Large intestine (tissue), 3 donors: ENCODE data around the gene SPSB3. TPM values are rescaled to one million over a fixed set of nuclear protein-coding genes. Genes with fewer than 3 reads are reported as not detected.

ENCODE experiments used
- DNase-seq, 2 donors: peaks; one replicate each; pipeline versions ENCODE4 v3.0.0 to v3.0.0-alpha.2; 2013
- H3K27ac ChIP-seq: one replicate; pipeline ENCODE4 v1.5.1; 2013; ENCODE audit warnings: low read length
- H3K27me3 ChIP-seq: 2 replicates; pipeline ENCODE4 v1.6.1; 2013; ENCODE audit warnings: low read length; ENCODE audit not compliant: control insufficient read depth, insufficient read depth
- H3K36me3 ChIP-seq: 2 replicates; pipeline ENCODE4 v1.6.1; 2013; ENCODE audit warnings: low read length; ENCODE audit not compliant: control insufficient read depth, insufficient read depth
- H3K4me1 ChIP-seq: one replicate; pipeline ENCODE4 v1.6.1; 2013; ENCODE audit warnings: low read length; ENCODE audit not compliant: control insufficient read depth, insufficient read depth
- H3K4me3 ChIP-seq: one replicate; pipeline ENCODE4 v1.5.1; 2013; ENCODE audit warnings: low read length
- H3K9me3 ChIP-seq: one replicate; pipeline ENCODE4 v1.6.1; 2013; ENCODE audit warnings: mild to moderate bottlenecking, low read depth, low read length, moderate library complexity; ENCODE audit not compliant: control insufficient read depth
- WGBS: methylation state at CpG from one replicate; pipeline ENCODE4 v1.1.5; 2013; ENCODE audit warnings: low lambda C conversion rate; ENCODE audit not compliant: insufficient coverage; 5-methylcytosine and 5-hydroxymethylcytosine counted together
- polyA plus RNA-seq: library from polyadenylated mRNA; unstranded; fragments of 120-200 nt; gene quantifications from one replicate; pipeline ENCODE4 v1.2.1, GENCODE V29; 2013

The SPSB3 gene
- polyA plus RNA-seq, 1 donor = 36.5 TPM

DNA sequence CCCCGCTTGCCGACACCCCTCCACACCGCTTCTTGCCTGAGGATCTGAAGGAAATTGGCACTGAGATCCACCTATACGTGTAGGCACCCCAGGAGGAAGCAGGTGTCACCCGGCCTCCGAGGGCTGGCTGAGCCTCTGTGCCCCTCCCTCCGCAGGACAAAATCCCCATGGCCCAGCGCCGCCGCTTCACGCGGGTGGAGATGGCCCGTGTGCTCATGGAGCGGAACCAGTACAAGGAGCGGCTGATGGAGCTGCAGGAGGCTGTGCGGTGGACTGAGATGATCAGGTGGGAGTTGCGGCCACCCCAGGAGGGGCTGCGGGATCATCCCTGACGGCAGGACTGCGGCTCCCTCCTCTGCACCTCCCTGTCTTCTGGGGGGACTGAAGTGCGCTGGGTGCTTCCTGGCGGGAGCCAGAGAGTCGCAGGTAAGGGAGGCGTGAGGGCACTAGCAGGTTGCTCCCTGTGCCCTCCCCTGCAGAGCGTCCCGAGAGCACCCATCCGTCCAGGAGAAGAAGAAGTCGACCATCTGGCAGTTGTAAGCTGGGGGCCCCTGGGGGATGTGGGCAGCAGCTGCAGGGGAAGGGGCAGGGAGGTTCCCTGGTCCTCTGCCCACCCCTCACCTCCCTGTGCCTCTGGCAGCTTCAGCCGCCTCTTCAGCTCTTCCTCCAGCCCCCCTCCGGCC is 20.0 kb downstream of the SPSB3 start:
- H3K36me3 ChIP-seq = peaks cover 61% of the 10 kb centered on the region

DNA sequence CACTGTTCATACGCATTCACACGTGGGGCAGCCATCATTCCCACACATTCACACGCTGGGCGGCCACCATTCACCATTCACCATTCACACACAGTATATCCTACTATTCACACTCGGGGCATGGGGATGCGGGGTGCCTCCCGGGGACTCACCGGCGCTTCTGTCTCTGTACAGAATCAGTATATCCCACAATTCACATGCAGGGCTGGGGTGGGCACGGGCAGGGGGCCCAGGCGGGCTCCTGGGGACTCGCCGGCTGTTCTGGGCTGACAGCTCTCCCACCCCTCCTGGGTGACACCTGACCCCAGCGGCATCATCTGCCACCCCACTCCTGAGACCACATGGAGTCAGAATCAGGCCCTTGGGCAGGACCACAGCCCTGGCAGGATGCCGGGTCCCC is 20.6 kb downstream of the SPSB3 start:
- WGBS = no CpG with 5 or more reads among the region's 15 CpGs
- H3K36me3 ChIP-seq = peaks cover 56% of the 10 kb centered on the region
- H3K4me3 ChIP-seq = no peak overlapping the region
- peaks cover 9% of the 10 kb centered on the region for H3K9me3 ChIP-seq
- H3K27me3 ChIP-seq = no peaks in the 10 kb centered on the region
- H3K27ac ChIP-seq = no peak overlapping the region
- H3K4me1 ChIP-seq = peaks cover 12% of the 10 kb centered on the region
- no peak for DNase-seq

More for the DNA sequence above, 20.0 kb downstream of the SPSB3 start:
- Histone ChIP-seq H3K27ac (no peak overlapping the region), H3K4me1 (peaks cover 11% of the 10 kb centered on the region), H3K27me3 (no peaks in the 10 kb centered on the region), H3K9me3 (peaks cover 9% of the 10 kb centered on the region), H3K4me3 (no peak overlapping the region)
- DNase-seq = no peak
- no CpG with 5 or more reads among the region's 30 CpGs for WGBS

DNA sequence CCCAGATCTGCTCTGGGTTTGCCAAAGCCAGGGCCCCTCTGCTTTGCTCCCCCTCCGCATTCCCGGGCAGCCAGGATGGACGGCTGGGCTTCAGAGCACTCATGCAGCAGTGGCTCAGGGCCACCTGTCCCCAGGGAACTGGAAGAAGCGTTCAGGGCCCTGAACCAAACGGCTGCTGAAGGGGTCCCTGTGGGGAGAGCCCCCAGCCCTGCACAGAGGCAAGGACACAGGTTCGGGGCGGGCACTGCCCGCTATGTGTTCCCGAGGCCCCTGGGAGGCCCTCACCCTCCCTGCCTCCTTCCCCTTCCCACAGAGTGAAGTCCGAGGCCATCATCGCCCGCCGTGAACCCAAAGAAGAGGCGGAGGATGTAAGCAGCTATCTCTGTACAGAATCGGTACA is 21.5 kb downstream of the SPSB3 start:
- H3K27ac ChIP-seq = no peak overlapping the region
- H3K36me3 ChIP-seq = peaks cover 48% of the 10 kb centered on the region
- no peak for DNase-seq
- WGBS = no CpG with 5 or more reads among the region's 15 CpGs
- no peaks in the 10 kb centered on the region for H3K27me3 ChIP-seq
- H3K4me1 ChIP-seq = peaks cover 12% of the 10 kb centered on the region
- H3K4me3 ChIP-seq = no peak overlapping the region
- H3K9me3 ChIP-seq = peaks cover 9% of the 10 kb centered on the region

DNA sequence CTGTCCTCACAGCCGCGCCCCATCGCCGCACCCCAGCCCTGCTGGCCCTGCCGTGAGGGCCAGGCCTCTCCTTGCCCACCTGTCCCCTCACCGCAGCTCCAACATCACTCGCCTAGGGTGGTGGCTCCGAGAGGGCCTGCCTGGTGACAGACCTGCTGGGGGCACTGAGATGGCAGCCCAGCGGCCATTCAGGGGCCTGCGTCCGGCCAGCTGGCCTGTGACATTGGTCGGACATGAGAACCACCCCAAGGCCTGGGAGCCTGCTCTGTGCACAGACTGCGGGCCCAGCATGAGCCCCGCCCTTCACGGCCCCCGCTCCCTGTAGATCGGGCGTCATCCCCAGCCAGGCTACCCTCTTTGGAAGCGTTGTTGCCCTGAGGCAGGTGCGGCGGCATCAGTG is 22.9 kb downstream of the SPSB3 start:
- Histone ChIP-seq H3K4me3 (no peak overlapping the region), H3K36me3 (peaks cover 42% of the 10 kb centered on the region), H3K27me3 (no peaks in the 10 kb centered on the region), H3K4me1 (peaks cover 12% of the 10 kb centered on the region), H3K9me3 (peaks cover 9% of the 10 kb centered on the region), H3K27ac (no peak overlapping the region)
- whole genome bisulfite sequencing = no CpG with 5 or more reads among the region's 21 CpGs
- DNase-seq = no peak

DNA sequence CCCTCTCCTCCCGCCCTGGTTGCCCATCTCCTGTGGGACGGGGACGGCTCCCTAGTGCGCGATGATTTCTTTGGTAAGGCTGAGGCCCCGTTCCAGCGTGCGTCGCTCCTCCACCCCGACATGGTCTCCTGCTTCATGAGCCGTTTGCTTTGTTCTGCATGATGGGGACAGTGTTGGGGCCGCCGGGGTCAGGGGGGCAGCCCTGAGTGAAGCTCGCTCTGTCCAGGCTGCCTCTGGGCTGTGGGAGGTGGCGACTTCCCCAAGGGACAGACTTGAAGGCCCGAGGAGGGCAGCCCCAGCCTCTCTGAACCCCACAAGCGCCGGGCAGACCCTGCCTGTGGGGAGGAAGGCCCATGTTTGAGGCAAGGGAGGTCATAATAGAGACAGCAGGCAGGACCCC is 23.4 kb downstream of the SPSB3 start:
- no peak overlapping the region for H3K27ac ChIP-seq
- H3K4me3 ChIP-seq = no peak overlapping the region
- H3K9me3 ChIP-seq = peaks cover 9% of the 10 kb centered on the region
- H3K27me3 ChIP-seq = no peaks in the 10 kb centered on the region
- no peak for DNase-seq
- H3K4me1 ChIP-seq = peaks cover 12% of the 10 kb centered on the region
- WGBS = no CpG with 5 or more reads among the region's 18 CpGs
- H3K36me3 ChIP-seq = peaks cover 43% of the 10 kb centered on the region

DNA sequence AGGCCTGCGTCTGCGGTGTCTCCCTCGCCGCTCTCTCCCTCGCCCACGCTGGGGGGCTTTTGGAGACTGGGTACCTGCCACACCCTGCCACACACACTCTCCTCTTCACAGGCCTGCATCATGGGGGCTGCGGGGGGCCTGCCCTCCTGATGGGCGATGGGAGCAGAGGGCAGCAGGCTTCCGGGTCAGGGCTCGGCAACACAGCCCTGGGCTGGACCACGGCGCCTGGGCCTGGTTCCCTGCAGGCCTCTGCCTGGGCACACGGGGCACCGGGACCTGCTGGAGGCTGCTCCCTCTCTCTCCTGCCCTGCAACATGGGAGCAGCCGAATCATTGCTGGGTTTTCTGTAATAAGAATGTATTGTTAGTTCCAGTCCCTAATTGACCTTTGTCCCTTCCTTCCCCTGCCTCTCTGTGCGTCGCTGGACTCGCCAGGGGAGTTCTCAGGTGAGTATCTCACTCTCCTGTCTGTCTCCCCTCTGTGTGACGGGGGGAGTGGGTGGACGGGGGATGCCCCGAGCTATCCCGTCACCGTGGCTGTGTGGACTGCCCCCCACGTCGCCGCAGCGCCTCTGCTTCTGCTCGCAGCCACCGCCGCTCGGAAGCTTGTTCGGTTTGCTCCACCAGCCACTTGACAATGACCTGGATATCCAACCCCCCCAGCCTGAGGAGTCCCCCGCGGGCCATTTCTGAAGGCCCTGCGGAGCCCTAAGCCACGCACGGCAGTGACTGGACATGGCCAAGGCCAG is 24.5 kb downstream of the SPSB3 start:
- H3K4me3 ChIP-seq = no peak overlapping the region
- no CpG with 5 or more reads among the region's 37 CpGs for WGBS
- H3K4me1 ChIP-seq = peaks cover 12% of the 10 kb centered on the region
- H3K27me3 ChIP-seq = no peaks in the 10 kb centered on the region
- peak overlapping the region; percentile 33 for H3K27ac ChIP-seq
- peak; percentile 53 to 84 for DNase-seq
- peaks cover 3% of the 10 kb centered on the region for H3K9me3 ChIP-seq
- peaks cover 40% of the 10 kb centered on the region for H3K36me3 ChIP-seq

DNA sequence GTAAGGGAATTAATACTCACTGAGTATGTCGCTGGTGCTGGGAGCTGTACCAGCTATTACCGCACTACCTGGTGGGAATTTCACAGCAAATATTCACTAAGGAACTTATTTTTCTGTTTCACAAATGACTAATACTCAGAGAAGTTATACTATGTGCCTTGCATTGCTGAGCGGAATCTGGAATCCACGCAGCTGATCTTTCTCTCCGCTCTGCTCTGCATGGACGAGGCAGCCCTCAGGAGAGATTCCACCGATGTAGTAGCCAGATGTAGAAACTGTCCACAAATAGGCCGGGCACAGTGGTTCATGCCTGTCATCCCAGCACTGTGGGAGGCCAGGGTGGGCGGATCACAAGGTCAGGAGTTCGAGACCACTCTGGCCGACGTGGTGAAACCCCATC is 28.2 kb downstream of the SPSB3 start:
- peaks cover 12% of the 10 kb centered on the region for H3K4me1 ChIP-seq
- no peak overlapping the region for H3K27ac ChIP-seq
- no peaks in the 10 kb centered on the region for H3K9me3 ChIP-seq
- no peak for DNase-seq
- no CpG with 5 or more reads among the region's 12 CpGs for WGBS
- H3K4me3 ChIP-seq = no peak overlapping the region
- no peaks in the 10 kb centered on the region for H3K27me3 ChIP-seq
- peaks cover 45% of the 10 kb centered on the region for H3K36me3 ChIP-seq

DNA sequence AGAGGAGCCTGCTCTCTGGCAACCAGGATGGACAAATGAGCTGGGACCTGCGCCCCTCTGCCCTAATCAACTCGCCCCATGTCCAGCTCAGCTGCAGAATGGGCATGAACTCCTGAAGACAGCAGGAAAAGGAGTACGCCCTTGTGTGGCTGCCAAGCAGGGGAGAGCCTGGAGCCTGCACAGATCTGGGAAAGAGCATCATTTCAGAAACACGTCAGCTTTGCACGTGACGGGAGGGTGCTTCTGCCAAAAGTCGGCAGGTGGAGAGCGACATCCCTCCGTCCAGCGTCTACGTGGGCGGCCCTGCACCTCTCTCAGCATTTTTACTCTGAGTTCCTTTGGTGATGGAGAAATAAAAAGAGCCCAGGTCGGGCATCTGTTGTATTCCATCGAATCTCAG is 29.5 kb downstream of the SPSB3 start:
- no peak overlapping the region for H3K4me3 ChIP-seq
- H3K4me1 ChIP-seq = peaks cover 5% of the 10 kb centered on the region
- H3K36me3 ChIP-seq = peaks cover 54% of the 10 kb centered on the region
- H3K27me3 ChIP-seq = no peaks in the 10 kb centered on the region
- WGBS = no CpG with 5 or more reads among the region's 14 CpGs
- DNase-seq = no peak
- H3K9me3 ChIP-seq = no peaks in the 10 kb centered on the region
- H3K27ac ChIP-seq = no peak overlapping the region

DNA sequence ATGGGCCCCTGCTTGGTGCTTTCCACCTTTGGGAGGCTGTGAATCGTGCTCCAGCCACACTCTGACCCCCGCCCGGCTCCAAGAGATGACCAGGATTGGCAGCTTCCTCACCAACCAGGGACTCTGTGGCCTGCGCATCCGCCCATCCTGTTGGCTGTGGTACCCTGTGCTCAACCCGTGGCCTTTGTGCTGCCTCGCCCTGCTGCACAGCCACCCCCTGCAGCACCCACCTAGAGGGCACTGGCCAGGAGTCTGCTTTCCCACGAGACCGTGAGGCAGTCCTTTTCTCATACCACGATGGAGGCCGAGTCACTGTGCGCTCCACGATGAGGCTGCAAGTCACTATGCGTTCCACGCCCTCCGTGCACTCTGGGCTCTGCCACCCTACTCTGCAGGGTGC is 30.4 kb downstream of the SPSB3 start:
- no peaks in the 10 kb centered on the region for H3K9me3 ChIP-seq
- DNase-seq = no peak
- WGBS = no CpG with 5 or more reads among the region's 16 CpGs
- peaks cover 62% of the 10 kb centered on the region for H3K36me3 ChIP-seq
- no peaks in the 10 kb centered on the region for H3K4me1 ChIP-seq
- H3K27ac ChIP-seq = no peak overlapping the region
- H3K4me3 ChIP-seq = no peak overlapping the region
- H3K27me3 ChIP-seq = no peaks in the 10 kb centered on the region

DNA sequence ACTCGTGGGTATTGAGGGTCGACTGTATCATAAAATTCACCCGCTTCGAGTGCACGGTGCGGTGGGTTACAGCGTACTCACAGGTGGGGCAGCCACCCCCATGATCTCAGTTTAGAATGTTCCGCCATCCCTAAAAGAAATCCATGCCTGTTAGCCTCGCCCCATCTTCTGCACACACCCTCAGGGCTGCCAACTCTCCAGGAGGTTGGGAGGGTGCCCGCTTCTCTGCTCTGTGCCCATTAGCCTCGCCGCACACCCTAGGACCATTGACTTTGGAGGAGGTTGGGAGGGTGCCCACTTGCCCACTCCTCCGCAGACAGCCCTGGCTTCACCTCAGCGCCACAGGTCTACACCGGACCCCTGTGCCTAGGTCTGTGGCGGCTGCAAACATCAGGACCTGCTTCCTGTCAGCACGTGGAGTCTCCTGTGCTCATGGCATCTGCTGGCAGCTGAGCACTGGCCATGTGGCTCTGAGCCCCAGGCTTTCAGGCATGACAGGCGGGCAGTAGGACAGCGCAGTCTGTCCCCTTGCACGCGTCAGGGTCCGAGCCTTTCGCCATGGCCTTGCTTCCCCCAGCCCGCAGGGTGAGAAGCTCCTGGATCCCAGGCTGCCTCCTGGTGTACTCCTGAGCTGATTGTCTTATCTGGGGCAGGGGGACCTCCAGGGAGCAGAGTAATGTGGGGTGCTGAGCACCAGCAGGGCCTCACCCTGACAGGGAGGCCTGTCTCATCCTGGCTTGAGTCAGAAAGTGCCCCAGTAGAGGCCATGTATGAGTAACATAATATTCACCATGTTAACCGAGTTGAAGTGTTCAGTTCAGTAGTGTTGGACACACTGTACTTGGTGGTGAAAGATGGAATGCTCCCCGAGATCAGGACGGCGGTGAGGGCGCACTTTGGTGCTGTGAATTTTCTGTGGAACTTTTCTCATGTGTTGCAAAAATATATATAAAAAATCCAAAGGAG is 32.9 kb downstream of the SPSB3 start:
- Histone ChIP-seq H3K27me3 (no peaks in the 10 kb centered on the region), H3K36me3 (peaks cover 72% of the 10 kb centered on the region), H3K27ac (no peak overlapping the region), H3K4me1 (no peaks in the 10 kb centered on the region), H3K9me3 (no peaks in the 10 kb centered on the region), H3K4me3 (no peak overlapping the region)
- DNase-seq = no peak
- no CpG with 5 or more reads among the region's 29 CpGs for WGBS
